MCF 10A (cell line): ENCODE data around the gene AJAP1. TPM values are rescaled to one million over a fixed set of nuclear protein-coding genes. Genes with fewer than 3 reads are reported as not detected.

Experiments
- BruUV-seq: library from RNA; stranded (reverse); fragments of 400-500 nt; replicated peaks from 2 replicates; lab custom pipeline; 2021; lab: Mats Ljungman, UMichigan
- CTCF ChIA-PET: fragments of 300-600 bp; sonication (Branson Sonifier 250); formaldehyde crosslinking; extraction: SDS; loops from one replicate; lab custom pipeline; 2021; ENCODE audit warnings: antibody characterized with exemption, inconsistent platforms; lab: Yijun Ruan, JAX
- POLR2A ChIA-PET: fragments of 300-600, 350-650 bp; sonication (Branson Sonifier 250); formaldehyde crosslinking; extraction: SDS; loops from one replicate; lab custom pipeline; 2020; ENCODE audit warnings: antibody characterized with exemption, inconsistent platforms; lab: Yijun Ruan, JAX
- DNase-seq: peaks from one replicate; pipeline ENCODE4 v3.0.0-alpha.2; 2018; ENCODE audit not compliant: unreplicated experiment
- H3K27ac Mint-ChIP-seq: one replicate; pipeline ENCODE4 v1.8.0; 2022; ENCODE audit warnings: mild to moderate bottlenecking, low read depth, mixed read lengths; ENCODE audit not compliant: unreplicated experiment
- H3K27me3 Mint-ChIP-seq: one replicate; pipeline ENCODE4 v1.8.0; 2022; ENCODE audit warnings: mixed read lengths; ENCODE audit not compliant: insufficient read depth, unreplicated experiment
- H3K36me3 Mint-ChIP-seq: one replicate; pipeline ENCODE4 v1.8.0; 2022; ENCODE audit warnings: mild to moderate bottlenecking, moderate library complexity, mixed read lengths; ENCODE audit not compliant: insufficient read depth, unreplicated experiment
- H3K4me1 Mint-ChIP-seq: one replicate; pipeline ENCODE4 v1.8.0; 2022; ENCODE audit warnings: mixed read lengths; ENCODE audit not compliant: insufficient read depth, unreplicated experiment
- H3K4me3 Mint-ChIP-seq: one replicate; pipeline ENCODE4 v1.8.0; 2022; ENCODE audit warnings: mild to moderate bottlenecking, moderate library complexity, mixed read lengths; ENCODE audit not compliant: unreplicated experiment
- H3K9me3 Mint-ChIP-seq: one replicate; pipeline ENCODE4 v1.8.0; 2022; ENCODE audit warnings: mixed read lengths; ENCODE audit not compliant: unreplicated experiment
- CTCF ChIP-seq: fragments of 200-600 bp; IDR thresholded peaks from one replicate; pipeline ENCODE4 v1.8.0; 2022; ENCODE audit warnings: antibody characterized with exemption, mild to moderate bottlenecking; ENCODE audit not compliant: unreplicated experiment
- intact Hi-C: fragments of 100-400 bp; cut with micrococcal nuclease; formaldehyde crosslinking; loops from 2 replicates; pipeline ENCODE4 v1.14.1; 2022
- total RNA-seq: library from RNA; stranded (reverse); gene quantifications from 2 replicates; pipeline ENCODE4 v1.2.3, GENCODE V29; 2022

AJAP1 gene
- total RNA-seq, 1 experiment from 2014 or later, result not detected

GRCh38 chr1:4638345-4638729 is 16.1 kb upstream of the AJAP1 start:
- BruUV-seq, result no TSS peak
- peaks cover 6% of the 10 kb centered on the region for H3K4me1 Mint-ChIP-seq
- no peaks in the 10 kb centered on the region for H3K9me3 Mint-ChIP-seq
- TF ChIP-seq CTCF, result no peak
- POLR2A ChIA-PET, result no interaction called here
- no peak overlapping the region for H3K4me3 Mint-ChIP-seq
- H3K36me3 Mint-ChIP-seq, result no peaks in the 10 kb centered on the region
- CTCF ChIA-PET, result interaction anchor here (0.7 kb wide), 1 partner anchor 10 kb away, joined by 3 read pairs; no protein-coding TSS in a partner anchor
- H3K27me3 Mint-ChIP-seq, result no peaks in the 10 kb centered on the region
- intact Hi-C loops, result no loop called here
- DNase-seq, result no peak
- no peak overlapping the region for H3K27ac Mint-ChIP-seq

GRCh38 chr1:4640931-4641330 is 13.5 kb upstream of the AJAP1 start:
- Mint-ChIP-seq H3K4me1 (peaks cover 11% of the 10 kb centered on the region), H3K9me3 (no peaks in the 10 kb centered on the region), H3K36me3 (no peaks in the 10 kb centered on the region), H3K4me3 (no peak overlapping the region), H3K27me3 (no peaks in the 10 kb centered on the region), H3K27ac (no peak overlapping the region)
- CTCF ChIA-PET, result interaction anchor here (0.6 kb wide), 1 partner anchor 26 kb away, joined by 3 read pairs; no protein-coding TSS in a partner anchor
- intact Hi-C loops, result no loop called here
- BruUV-seq, result no TSS peak
- no peak for DNase-seq
- POLR2A ChIA-PET, result no interaction called here
- TF ChIP-seq CTCF, result no peak

DNA sequence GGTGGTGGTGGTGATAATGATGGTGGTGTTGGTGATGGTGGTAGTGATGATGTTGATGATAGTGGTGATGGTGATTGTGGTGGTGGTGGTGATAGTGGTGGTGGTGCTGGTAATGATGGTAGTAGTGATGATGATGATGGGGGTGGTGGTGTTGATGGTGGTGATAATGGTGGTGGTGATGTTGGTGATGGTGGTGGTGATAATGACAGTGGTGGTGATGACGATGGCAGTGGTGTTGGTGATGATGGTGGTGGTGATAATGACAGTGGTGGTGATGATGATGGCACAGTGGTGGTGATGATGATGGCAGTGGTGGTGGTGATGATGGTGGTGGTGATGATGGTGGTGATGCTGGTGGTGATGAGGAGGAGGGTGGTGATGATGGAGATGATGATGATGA is 7.0 kb upstream of the AJAP1 start:
- no TSS peak for BruUV-seq
- peaks cover 5% of the 10 kb centered on the region for H3K36me3 Mint-ChIP-seq
- H3K9me3 Mint-ChIP-seq, result no peaks in the 10 kb centered on the region
- no peak for TF ChIP-seq CTCF
- no peak overlapping the region for H3K27ac Mint-ChIP-seq
- no peak overlapping the region for H3K4me3 Mint-ChIP-seq
- no peaks in the 10 kb centered on the region for H3K27me3 Mint-ChIP-seq
- intact Hi-C loops, result no loop called here
- no peak for DNase-seq
- peaks cover 6% of the 10 kb centered on the region for H3K4me1 Mint-ChIP-seq
- CTCF ChIA-PET, result no interaction called here
- POLR2A ChIA-PET, result no interaction called here

DNA sequence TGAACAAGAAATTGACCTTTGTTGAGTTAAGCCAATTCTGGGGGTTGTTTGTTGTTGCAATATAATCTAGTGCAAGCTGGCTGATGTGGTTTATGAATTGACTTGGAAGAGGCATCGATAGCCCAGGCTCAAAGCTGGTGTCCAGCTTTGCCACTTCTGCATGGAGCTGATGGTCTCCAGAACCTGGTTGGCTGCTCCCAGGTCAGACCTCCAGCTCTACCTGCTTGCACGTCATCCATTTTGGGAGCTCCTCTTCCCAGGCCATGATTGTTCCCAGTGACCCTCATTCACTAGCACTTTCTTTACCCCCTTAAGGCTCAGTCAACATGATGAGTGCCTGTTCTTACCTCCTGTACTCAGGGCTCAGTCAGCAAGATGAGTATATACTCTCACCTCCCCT is 5.8 kb upstream of the AJAP1 start:
- Mint-ChIP-seq H3K27me3 (no peaks in the 10 kb centered on the region), H3K4me3 (no peak overlapping the region), H3K27ac (no peak overlapping the region), H3K36me3 (peaks cover 5% of the 10 kb centered on the region), H3K4me1 (peaks cover 6% of the 10 kb centered on the region), H3K9me3 (no peaks in the 10 kb centered on the region)
- TF ChIP-seq CTCF, result no peak
- no TSS peak for BruUV-seq
- CTCF ChIA-PET, result no interaction called here
- POLR2A ChIA-PET, result no interaction called here
- no peak for DNase-seq
- intact Hi-C loops, result no loop called here
